ENCODE data around the gene RETREG2.

DNA sequence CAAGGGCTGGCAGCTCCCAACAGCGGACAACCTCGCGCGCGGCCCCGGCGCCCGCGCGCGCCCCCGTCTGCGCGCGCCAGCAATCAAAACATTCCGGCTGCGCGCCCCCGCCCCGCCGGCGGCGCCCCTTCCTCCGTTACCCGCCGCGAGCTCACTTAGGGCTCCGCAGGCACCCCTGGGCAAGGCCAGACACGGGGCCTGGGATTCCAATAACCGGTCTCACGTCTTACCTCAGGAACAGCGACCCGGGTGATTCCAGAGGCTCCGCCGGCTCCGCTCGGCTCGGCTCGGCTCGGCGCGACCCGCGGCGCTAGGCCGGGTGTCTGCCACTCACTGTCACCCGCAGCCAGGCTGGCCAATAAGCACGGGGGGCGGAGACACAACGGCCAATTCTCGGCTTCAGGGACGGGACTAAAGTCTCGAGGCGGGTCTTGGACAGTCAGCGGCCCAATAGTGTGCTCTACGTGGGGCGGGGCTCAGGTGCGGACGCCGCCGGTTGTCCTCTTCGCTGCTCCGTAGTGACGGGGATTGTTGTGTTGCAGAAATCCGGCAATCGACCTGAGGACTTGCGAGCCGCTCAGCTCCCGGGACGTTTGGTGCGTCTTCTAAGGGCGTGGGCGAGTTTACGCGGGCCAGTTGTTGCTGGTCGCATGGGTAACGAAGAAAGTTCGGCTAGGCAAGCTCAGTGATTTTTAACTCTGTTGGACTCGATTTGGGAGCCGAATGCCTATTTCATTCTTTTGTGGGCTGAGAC is 51.4 kb downstream of the RETREG2 start, which contains the start of the genes ANKZF1 and ATG9A:
- TF ChIP-seq BHLHE40 (IDR thresholded peaks at IDR 0.05; ENCODE audit: low read depth, low read length) = no peak
- TF ChIP-seq, protein P1, sequence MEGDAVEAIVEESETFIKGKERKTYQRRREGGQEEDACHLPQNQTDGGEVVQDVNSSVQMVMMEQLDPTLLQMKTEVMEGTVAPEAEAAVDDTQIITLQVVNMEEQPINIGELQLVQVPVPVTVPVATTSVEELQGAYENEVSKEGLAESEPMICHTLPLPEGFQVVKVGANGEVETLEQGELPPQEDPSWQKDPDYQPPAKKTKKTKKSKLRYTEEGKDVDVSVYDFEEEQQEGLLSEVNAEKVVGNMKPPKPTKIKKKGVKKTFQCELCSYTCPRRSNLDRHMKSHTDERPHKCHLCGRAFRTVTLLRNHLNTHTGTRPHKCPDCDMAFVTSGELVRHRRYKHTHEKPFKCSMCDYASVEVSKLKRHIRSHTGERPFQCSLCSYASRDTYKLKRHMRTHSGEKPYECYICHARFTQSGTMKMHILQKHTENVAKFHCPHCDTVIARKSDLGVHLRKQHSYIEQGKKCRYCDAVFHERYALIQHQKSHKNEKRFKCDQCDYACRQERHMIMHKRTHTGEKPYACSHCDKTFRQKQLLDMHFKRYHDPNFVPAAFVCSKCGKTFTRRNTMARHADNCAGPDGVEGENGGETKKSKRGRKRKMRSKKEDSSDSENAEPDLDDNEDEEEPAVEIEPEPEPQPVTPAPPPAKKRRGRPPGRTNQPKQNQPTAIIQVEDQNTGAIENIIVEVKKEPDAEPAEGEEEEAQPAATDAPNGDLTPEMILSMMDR (IDR thresholded peaks at IDR 0.05) = no peak
- peak; percentile 53 for TF ChIP-seq POLR2A (IDR thresholded peaks at IDR 0.05; ENCODE audit: low read length)
- TF ChIP-seq MYC (IDR thresholded peaks at IDR 0.05; ENCODE audit: borderline replicate concordance, low read length) = 0 out of 2 replicates have a peak, but pooled peaks have one; percentile 23
- TF ChIP-seq, protein P2, sequence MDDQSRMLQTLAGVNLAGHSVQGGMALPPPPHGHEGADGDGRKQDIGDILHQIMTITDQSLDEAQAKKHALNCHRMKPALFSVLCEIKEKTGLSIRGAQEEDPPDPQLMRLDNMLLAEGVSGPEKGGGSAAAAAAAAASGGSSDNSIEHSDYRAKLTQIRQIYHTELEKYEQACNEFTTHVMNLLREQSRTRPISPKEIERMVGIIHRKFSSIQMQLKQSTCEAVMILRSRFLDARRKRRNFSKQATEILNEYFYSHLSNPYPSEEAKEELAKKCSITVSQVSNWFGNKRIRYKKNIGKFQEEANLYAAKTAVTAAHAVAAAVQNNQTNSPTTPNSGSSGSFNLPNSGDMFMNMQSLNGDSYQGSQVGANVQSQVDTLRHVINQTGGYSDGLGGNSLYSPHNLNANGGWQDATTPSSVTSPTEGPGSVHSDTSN (IDR thresholded peaks at IDR 0.05) = peak; percentile 99
- TF ChIP-seq, protein P3, sequence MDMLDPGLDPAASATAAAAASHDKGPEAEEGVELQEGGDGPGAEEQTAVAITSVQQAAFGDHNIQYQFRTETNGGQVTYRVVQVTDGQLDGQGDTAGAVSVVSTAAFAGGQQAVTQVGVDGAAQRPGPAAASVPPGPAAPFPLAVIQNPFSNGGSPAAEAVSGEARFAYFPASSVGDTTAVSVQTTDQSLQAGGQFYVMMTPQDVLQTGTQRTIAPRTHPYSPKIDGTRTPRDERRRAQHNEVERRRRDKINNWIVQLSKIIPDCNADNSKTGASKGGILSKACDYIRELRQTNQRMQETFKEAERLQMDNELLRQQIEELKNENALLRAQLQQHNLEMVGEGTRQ (IDR thresholded peaks at IDR 0.05) = no peak
- TF ChIP-seq, protein P4, sequence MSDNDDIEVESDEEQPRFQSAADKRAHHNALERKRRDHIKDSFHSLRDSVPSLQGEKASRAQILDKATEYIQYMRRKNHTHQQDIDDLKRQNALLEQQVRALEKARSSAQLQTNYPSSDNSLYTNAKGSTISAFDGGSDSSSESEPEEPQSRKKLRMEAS (IDR thresholded peaks at IDR 0.05) = peak; percentile 52
- TF ChIP-seq EHMT2 (IDR thresholded peaks at IDR 0.05; ENCODE audit: low read depth) = no peak
- no peak; the same call in 2 of the 3 replicates for TF ChIP-seq SMC3 (IDR thresholded peaks at IDR 0.05)
- peak; percentile 32 to 44; a peak in 2 of 4 replicates for TF ChIP-seq CEBPB (IDR thresholded peaks at IDR 0.05)
- no peak for TF ChIP-seq CHD4 (IDR thresholded peaks at IDR 0.05; ENCODE audit: borderline replicate concordance)
- TF ChIP-seq, protein P5, sequence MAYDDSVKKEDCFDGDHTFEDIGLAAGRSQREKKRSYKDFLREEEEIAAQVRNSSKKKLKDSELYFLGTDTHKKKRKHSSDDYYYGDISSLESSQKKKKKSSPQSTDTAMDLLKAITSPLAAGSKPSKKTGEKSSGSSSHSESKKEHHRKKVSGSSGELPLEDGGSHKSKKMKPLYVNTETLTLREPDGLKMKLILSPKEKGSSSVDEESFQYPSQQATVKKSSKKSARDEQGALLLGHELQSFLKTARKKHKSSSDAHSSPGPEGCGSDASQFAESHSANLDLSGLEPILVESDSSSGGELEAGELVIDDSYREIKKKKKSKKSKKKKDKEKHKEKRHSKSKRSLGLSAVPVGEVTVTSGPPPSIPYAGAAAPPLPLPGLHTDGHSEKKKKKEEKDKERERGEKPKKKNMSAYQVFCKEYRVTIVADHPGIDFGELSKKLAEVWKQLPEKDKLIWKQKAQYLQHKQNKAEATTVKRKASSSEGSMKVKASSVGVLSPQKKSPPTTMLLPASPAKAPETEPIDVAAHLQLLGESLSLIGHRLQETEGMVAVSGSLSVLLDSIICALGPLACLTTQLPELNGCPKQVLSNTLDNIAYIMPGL (CRISPR knock-in tag; IDR thresholded peaks at IDR 0.05; ENCODE audit: borderline replicate concordance) = no peak
- no peak for TF ChIP-seq CHD2 (IDR thresholded peaks at IDR 0.05; ENCODE audit: low read length, partially characterized antibody)

Measured in A549 (cell line).